ENCODE results near the gene LRRC10B.

DNA sequence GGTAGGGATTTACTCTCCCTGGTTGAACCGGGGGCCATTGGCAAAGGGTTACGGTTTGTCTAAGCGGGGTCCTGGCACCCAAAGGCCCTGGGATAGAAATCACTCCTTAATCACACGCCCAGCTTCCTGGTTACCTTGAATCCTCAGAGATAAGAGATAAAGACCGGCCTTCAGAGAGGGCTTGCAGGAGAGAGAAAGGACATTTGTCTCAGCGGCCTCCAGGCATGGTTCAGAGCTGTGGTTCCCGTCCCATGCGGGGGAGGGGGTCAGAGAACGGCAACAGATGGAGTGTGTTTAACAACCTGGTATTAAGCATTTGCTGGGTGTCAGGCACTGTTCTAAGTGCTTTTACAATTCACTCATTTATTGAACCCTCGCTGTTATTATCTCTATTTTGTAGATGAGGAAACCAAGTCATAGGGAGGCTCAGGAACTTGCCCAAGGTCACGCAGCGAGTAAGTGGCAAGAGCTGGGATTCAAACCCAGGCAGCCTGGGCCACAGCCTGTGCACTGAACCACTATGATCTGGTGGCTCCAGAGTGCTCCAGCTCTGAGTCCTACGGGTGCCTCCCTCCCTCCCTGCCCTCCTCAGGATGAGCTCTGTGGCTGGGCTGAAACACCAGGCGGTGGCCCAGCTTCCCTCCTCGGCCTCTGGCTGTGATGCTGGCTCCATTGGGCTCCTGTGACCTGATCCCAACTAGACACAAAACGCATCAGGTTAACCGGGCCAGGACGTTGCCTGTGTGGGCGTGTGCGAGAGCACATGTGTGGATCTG, 18.6 kb downstream of the LRRC10B start:
- TF ChIP-seq EZH2 (IDR thresholded peaks at IDR 0.05; ENCODE audit: insufficient read depth, poor library complexity, severe bottlenecking) (no peak), EZH2phosphoT487 (IDR thresholded peaks at IDR 0.05; ENCODE audit: insufficient read depth, low read depth) (no peak)
